ENCODE data around the gene CELA3A. TPM values are rescaled to one million over a fixed set of nuclear protein-coding genes. Genes with fewer than 3 reads are reported as not detected.
"Not testable (repeated sequence)": the region's sequence is repeated elsewhere in the genome, so short reads cannot be mapped to it uniquely, and the experiment has no call there.

Gene CELA3A
- polyA plus RNA-seq, 2 donors: 0.47 to 2.6 TPM

DNA sequence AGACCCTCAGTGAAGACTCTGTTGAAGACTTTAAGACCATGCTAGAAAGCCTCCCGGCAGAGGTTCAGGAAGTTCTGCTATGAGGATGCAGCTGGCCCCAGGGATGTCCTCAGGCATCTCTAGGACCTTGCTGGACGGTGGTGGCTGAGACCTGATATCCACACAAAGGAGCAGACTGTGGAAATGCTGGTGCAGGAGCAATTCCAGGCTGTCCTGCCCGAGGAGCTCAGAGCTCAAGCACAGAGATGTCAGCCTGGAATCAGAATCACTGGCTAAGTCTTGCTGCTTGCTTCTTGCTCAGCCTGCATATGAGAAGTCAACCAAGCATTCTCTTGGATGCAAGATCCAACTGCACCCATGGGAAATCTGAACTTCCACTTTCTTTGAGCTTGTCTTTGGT is 29.0 kb downstream of the CELA3A start:
- H3K27ac ChIP-seq (ENCODE audit: low read depth in 2 of 2, low read length in 1 of 2): no peak overlapping the region
- WGBS, 2 donors: 78 to 83% methylated on average over 3 of the region's 3 CpGs
- no peak overlapping the region for H3K4me3 ChIP-seq (ENCODE audit: low read depth in 1 of 2, low read length in 2 of 2)

DNA sequence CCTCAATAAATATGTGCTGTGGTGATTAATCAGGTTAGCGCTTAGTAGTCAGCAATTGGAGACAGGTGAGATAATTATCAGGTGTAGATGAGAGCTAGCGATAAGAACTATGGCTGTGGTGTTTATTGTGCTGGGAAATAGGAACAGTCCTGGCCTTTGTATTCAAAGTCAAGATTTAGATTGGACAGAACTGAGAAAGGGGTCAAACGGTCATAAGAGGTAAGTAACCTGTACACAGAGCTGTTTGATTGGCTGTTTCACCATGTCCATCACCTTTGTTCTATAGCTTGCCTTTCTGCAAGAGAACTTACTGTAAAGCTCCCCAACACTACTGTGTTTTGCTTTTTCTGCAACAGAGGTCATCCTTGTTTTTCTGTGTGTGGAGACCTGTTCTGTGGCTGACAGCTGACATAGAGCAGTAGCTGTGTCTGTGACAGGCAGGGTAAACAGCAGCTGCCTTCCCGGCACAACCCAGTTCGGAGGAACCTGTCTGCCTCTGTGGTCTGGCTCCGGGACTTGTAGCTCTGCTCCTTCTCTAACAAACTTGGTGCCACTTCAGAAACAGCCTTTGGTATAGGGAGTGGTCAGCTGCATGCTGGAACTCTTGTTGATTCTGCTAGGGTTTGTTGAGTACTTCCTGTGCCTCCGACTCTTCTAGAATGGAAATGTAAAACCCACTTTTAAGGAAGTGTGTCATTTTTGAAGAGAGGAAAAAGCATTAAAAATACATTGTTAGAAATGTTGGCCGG is 29.9 kb downstream of the CELA3A start:
- H3K27me3 ChIP-seq (ENCODE audit: control insufficient read depth in 1 of 2, insufficient read depth in 2 of 2, low read length in 2 of 2): no peaks in the 10 kb centered on the region
- H3K36me3 ChIP-seq (ENCODE audit: control insufficient read depth in 2 of 2, insufficient read depth in 2 of 2, low read length in 1 of 2): peaks cover 0 to 3% of the 10 kb centered on the region in 2 donors
- 62 to 73% methylated on average over 8 of the region's 8 CpGs for WGBS, 2 donors
- H3K9me3 ChIP-seq (ENCODE audit: control insufficient read depth in 2 of 2, insufficient read depth in 1 of 2, low read depth in 1 of 2, low read length in 1 of 2): no peaks in the 10 kb centered on the region
- no peak overlapping the region for H3K27ac ChIP-seq (ENCODE audit: low read depth in 2 of 2, low read length in 1 of 2)
- no peak overlapping the region for H3K4me3 ChIP-seq (ENCODE audit: low read depth in 1 of 2, low read length in 2 of 2)
- no peaks in the 10 kb centered on the region for H3K4me1 ChIP-seq (ENCODE audit: control insufficient read depth in 2 of 2, insufficient read depth in 2 of 2, low read length in 1 of 2)

More for the DNA sequence above, 29.0 kb downstream of the CELA3A start:
- H3K36me3 ChIP-seq (ENCODE audit: control insufficient read depth in 2 of 2, insufficient read depth in 2 of 2, low read length in 1 of 2): peaks cover 0 to 3% of the 10 kb centered on the region in 2 donors
- no peaks in the 10 kb centered on the region for H3K4me1 ChIP-seq (ENCODE audit: control insufficient read depth in 2 of 2, insufficient read depth in 2 of 2, low read length in 1 of 2)
- no peaks in the 10 kb centered on the region for H3K9me3 ChIP-seq (ENCODE audit: control insufficient read depth in 2 of 2, insufficient read depth in 1 of 2, low read depth in 1 of 2, low read length in 1 of 2)
- no peaks in the 10 kb centered on the region for H3K27me3 ChIP-seq (ENCODE audit: control insufficient read depth in 1 of 2, insufficient read depth in 2 of 2, low read length in 2 of 2)

DNA sequence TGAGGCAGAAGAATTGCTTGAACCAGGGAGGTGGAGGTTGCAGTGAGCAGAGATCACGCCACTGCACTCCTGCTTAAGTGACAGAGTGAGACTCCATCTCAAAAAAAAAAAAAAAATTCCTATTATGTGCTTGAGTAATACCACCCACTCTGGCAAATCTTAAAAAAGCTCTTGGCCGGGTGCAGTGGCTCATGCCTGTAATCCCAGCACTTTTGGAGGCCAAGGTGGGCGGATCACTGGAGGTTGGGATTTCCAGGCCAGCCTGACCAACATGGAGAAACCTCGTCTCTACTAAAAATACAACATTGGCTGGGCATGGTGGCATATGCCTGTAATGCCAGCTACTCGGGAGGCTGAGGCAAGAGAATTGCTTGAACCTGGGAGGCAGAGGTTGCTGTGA is 33.4 kb downstream of the CELA3A start:
- not testable (repeated sequence) for H3K27me3 ChIP-seq (ENCODE audit: control insufficient read depth in 1 of 2, insufficient read depth in 2 of 2, low read length in 2 of 2); H3K36me3 ChIP-seq (ENCODE audit: control insufficient read depth in 2 of 2, insufficient read depth in 2 of 2, low read length in 1 of 2); H3K27ac ChIP-seq (ENCODE audit: low read depth in 2 of 2, low read length in 1 of 2); H3K4me1 ChIP-seq (ENCODE audit: control insufficient read depth in 2 of 2, insufficient read depth in 2 of 2, low read length in 1 of 2); H3K4me3 ChIP-seq (ENCODE audit: low read depth in 1 of 2, low read length in 2 of 2); H3K9me3 ChIP-seq (ENCODE audit: control insufficient read depth in 2 of 2, insufficient read depth in 1 of 2, low read depth in 1 of 2, low read length in 1 of 2)
- 78% methylated on average over 5 of the region's 5 CpGs for WGBS, 2 donors

DNA sequence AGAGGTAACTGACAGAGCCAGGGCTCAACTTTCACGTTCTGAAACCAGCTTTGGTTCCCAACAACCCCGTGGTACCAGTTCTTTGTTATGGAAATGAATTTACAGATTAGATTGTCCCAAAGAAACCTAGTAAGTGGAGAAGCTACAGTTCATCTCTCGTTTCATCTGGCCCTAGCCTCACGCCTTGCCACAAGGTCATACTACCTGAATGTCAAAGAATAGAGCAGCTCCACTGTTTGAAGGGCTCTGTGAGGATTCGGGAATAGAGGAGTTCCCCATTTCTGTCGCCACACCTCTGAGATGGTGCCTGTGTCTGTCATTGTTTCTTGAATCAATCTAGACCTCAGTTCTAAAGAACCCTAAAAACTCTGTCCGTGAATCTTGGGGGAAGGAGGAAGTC is 36.1 kb downstream of the CELA3A start:
- Histone ChIP-seq H3K4me1 (ENCODE audit: control insufficient read depth in 2 of 2, insufficient read depth in 2 of 2, low read length in 1 of 2) (peaks cover 0 to 8% of the 10 kb centered on the region in 2 donors), H3K27ac (ENCODE audit: low read depth in 2 of 2, low read length in 1 of 2) (no peak overlapping the region), H3K9me3 (ENCODE audit: control insufficient read depth in 2 of 2, insufficient read depth in 1 of 2, low read depth in 1 of 2, low read length in 1 of 2) (no peaks in the 10 kb centered on the region), H3K27me3 (ENCODE audit: control insufficient read depth in 1 of 2, insufficient read depth in 2 of 2, low read length in 2 of 2) (no peaks in the 10 kb centered on the region), H3K4me3 (ENCODE audit: low read depth in 1 of 2, low read length in 2 of 2) (no peak overlapping the region), H3K36me3 (ENCODE audit: control insufficient read depth in 2 of 2, insufficient read depth in 2 of 2, low read length in 1 of 2) (no peaks in the 10 kb centered on the region)
- 64 to 68% methylated on average over 7 of the region's 7 CpGs for WGBS, 2 donors

DNA sequence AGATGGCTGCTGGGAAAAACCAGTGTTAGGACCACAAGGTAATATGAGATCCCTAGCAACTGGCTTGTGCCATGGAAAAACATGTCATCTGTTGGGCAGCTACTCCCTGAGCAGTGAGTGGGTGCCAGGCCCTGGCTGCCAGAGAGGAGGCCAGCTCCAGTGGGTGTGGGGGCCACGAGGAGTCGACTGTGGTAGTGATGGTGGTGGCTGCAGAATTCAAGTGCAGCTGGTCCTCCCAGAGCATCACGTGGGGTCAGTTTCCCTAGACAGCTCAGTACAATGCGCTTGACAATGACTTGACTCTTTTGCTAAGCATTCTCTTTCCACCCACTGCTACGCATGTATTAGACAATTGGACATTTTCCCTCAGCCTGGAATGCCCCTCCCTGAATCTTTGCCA is 36.6 kb downstream of the CELA3A start:
- H3K4me1 ChIP-seq (ENCODE audit: control insufficient read depth in 2 of 2, insufficient read depth in 2 of 2, low read length in 1 of 2): peaks cover 0 to 8% of the 10 kb centered on the region in 2 donors
- peak overlapping the region in 1 of 2 donors; percentile 20 for H3K27ac ChIP-seq (ENCODE audit: low read depth in 2 of 2, low read length in 1 of 2)
- no peak overlapping the region for H3K4me3 ChIP-seq (ENCODE audit: low read depth in 1 of 2, low read length in 2 of 2)
- no peaks in the 10 kb centered on the region for H3K36me3 ChIP-seq (ENCODE audit: control insufficient read depth in 2 of 2, insufficient read depth in 2 of 2, low read length in 1 of 2)
- no peaks in the 10 kb centered on the region for H3K9me3 ChIP-seq (ENCODE audit: control insufficient read depth in 2 of 2, insufficient read depth in 1 of 2, low read depth in 1 of 2, low read length in 1 of 2)
- WGBS, 2 donors: 70 to 71% methylated on average over 5 of the region's 5 CpGs
- H3K27me3 ChIP-seq (ENCODE audit: control insufficient read depth in 1 of 2, insufficient read depth in 2 of 2, low read length in 2 of 2): no peaks in the 10 kb centered on the region

DNA sequence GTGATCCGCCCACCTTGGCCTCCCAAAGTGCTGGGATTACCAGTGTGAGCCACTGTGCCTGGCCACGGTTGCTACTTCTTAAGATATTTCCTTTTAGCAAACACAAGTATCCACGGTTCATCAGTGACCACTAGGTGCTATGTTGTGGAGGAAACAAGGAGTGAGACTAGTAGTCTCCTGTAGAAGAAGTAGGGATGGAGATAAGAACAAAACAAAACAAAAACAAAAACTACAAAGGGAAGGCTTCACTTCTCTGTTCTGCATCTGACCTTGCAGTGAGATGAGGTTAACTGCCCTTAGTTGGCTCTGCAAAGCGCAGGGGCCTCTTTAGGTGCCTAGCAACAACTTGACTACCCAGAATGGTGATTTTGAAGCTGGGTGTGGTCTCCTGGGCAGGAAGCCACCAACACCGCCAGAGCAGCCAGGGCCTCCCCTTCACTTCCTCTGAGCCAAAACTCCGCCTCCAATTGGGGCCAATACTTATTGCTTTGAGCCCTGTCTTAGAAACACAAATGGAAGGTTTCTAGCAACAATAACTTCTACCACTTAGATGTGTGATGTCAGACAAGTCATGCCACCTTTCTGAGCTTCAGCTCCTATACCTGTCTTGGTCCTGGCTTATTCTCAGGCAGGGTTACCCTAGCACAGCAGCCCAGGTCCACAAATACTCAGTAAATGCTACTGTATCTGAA is 38.3 kb downstream of the CELA3A start:
- Histone ChIP-seq H3K27me3 (ENCODE audit: control insufficient read depth in 1 of 2, insufficient read depth in 2 of 2, low read length in 2 of 2) (no peaks in the 10 kb centered on the region), H3K9me3 (ENCODE audit: control insufficient read depth in 2 of 2, insufficient read depth in 1 of 2, low read depth in 1 of 2, low read length in 1 of 2) (no peaks in the 10 kb centered on the region), H3K4me3 (ENCODE audit: low read depth in 1 of 2, low read length in 2 of 2) (no peak overlapping the region), H3K36me3 (ENCODE audit: control insufficient read depth in 2 of 2, insufficient read depth in 2 of 2, low read length in 1 of 2) (no peaks in the 10 kb centered on the region), H3K27ac (ENCODE audit: low read depth in 2 of 2, low read length in 1 of 2) (peak overlapping the region; percentile 74 to 79), H3K4me1 (ENCODE audit: control insufficient read depth in 2 of 2, insufficient read depth in 2 of 2, low read length in 1 of 2) (peaks cover 0 to 10% of the 10 kb centered on the region in 2 donors)
- 28 to 29% methylated on average over 6 of the region's 6 CpGs for WGBS, 2 donors

DNA sequence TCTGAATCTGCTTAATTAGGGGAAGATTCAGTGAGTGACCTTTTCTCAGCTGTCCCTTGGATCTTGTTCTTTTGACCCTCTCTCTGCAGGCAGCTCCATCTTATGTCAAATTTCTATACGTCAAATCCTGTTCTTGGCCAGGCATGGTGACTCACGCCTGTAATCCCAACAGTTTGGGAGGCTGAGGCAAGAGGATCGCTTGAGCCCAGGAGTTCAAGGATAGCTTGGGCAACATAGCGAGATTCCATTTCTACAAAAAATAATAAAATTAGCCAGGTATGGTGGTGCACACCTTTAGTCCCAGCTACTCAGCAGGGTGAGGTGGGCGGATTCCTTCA is 38.8 kb downstream of the CELA3A start:
- WGBS, 2 donors: 82 to 84% methylated on average over 5 of the region's 5 CpGs
- H3K4me3 ChIP-seq (ENCODE audit: low read depth in 1 of 2, low read length in 2 of 2): no peak overlapping the region
- no peaks in the 10 kb centered on the region for H3K36me3 ChIP-seq (ENCODE audit: control insufficient read depth in 2 of 2, insufficient read depth in 2 of 2, low read length in 1 of 2)
- H3K9me3 ChIP-seq (ENCODE audit: control insufficient read depth in 2 of 2, insufficient read depth in 1 of 2, low read depth in 1 of 2, low read length in 1 of 2): no peaks in the 10 kb centered on the region
- peak overlapping the region; percentile 66 to 79 for H3K27ac ChIP-seq (ENCODE audit: low read depth in 2 of 2, low read length in 1 of 2)
- H3K27me3 ChIP-seq (ENCODE audit: control insufficient read depth in 1 of 2, insufficient read depth in 2 of 2, low read length in 2 of 2): no peaks in the 10 kb centered on the region
- H3K4me1 ChIP-seq (ENCODE audit: control insufficient read depth in 2 of 2, insufficient read depth in 2 of 2, low read length in 1 of 2): peaks cover 0 to 10% of the 10 kb centered on the region in 2 donors

DNA sequence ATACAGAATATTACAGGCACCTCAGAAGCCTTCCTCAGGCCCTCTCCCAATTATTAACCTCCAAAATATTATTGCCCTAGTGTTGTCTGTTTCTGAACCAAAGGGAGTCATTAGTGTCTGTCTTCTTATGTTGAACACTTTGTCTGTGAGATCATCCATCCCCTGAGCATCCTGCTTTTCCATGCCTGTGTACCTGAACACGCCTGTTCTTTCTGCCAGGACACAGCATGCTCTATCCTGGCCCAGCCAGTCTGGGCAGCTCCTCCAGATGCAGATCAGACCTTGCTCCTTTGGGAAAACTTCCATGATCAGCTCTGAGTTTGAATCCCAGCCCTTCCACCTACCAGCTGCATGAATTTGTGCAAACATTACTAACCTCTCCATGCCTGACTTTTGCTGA is 40.0 kb downstream of the CELA3A start:
- H3K9me3 ChIP-seq (ENCODE audit: control insufficient read depth in 2 of 2, insufficient read depth in 1 of 2, low read depth in 1 of 2, low read length in 1 of 2): no peaks in the 10 kb centered on the region
- no peaks in the 10 kb centered on the region for H3K36me3 ChIP-seq (ENCODE audit: control insufficient read depth in 2 of 2, insufficient read depth in 2 of 2, low read length in 1 of 2)
- WGBS, 2 donors: 57 to 66% methylated on average over 1 of the region's 1 CpG
- peak overlapping the region in 1 of 2 donors; percentile 56 for H3K27ac ChIP-seq (ENCODE audit: low read depth in 2 of 2, low read length in 1 of 2)
- no peaks in the 10 kb centered on the region for H3K27me3 ChIP-seq (ENCODE audit: control insufficient read depth in 1 of 2, insufficient read depth in 2 of 2, low read length in 2 of 2)
- no peak overlapping the region for H3K4me3 ChIP-seq (ENCODE audit: low read depth in 1 of 2, low read length in 2 of 2)
- H3K4me1 ChIP-seq (ENCODE audit: control insufficient read depth in 2 of 2, insufficient read depth in 2 of 2, low read length in 1 of 2): peaks cover 0 to 10% of the 10 kb centered on the region in 2 donors

DNA sequence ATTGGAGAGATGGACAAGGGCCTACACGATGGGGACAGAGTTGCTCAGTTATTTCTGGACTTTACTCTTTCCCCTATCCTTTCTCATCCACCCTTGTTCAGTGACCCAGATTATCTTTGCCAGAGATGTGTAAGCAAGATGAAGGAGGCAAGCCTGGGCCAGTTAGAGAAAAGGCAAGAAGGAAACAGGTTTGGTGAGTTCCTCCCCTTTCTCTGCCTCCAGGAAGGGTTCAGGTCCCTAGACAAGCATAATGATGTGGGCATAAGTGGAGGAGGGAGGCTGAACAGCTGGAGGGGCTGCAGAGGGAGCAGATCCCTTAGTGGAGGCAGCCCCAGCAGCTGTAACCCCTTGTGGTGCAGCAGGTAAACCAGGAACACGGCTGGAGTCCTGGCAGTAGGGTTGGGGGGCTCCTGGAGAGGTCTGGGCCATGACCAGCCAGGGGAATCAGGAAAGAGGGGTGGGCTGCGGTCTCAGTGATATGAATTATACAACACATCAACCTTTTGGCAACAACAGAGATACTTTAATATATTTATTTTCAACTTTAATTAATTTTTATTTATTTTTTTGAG is 41.8 kb downstream of the CELA3A start:
- H3K4me3 ChIP-seq (ENCODE audit: low read depth in 1 of 2, low read length in 2 of 2): no peak overlapping the region
- 36 to 55% methylated on average over 3 of the region's 3 CpGs for WGBS, 2 donors
- peak overlapping the region; percentile 57 to 91 for H3K27ac ChIP-seq (ENCODE audit: low read depth in 2 of 2, low read length in 1 of 2)

More for the DNA sequence above, 41.8 kb downstream of the CELA3A start:
- Histone ChIP-seq H3K36me3 (ENCODE audit: control insufficient read depth in 2 of 2, insufficient read depth in 2 of 2, low read length in 1 of 2) (no peaks in the 10 kb centered on the region), H3K9me3 (ENCODE audit: control insufficient read depth in 2 of 2, insufficient read depth in 1 of 2, low read depth in 1 of 2, low read length in 1 of 2) (no peaks in the 10 kb centered on the region), H3K27me3 (ENCODE audit: control insufficient read depth in 1 of 2, insufficient read depth in 2 of 2, low read length in 2 of 2) (no peaks in the 10 kb centered on the region), H3K4me1 (ENCODE audit: control insufficient read depth in 2 of 2, insufficient read depth in 2 of 2, low read length in 1 of 2) (peaks cover 0 to 8% of the 10 kb centered on the region in 2 donors)

Data from esophagus (tissue), 2 donors.